LNCaP clone FGC (cell line): ENCODE data around the gene HSP90AA1.

Experiments
- DNase-seq: peaks from one replicate; pipeline ENCODE4 v3.0.0-alpha.2; 2011; ENCODE audit warnings: low read depth
- H3K4me3 ChIP-seq: 2 replicates; pipeline ENCODE4 v1.5.1; 2011; ENCODE audit warnings: mild to moderate bottlenecking, low read depth, low read length, control low read depth
- CTCF ChIP-seq: IDR thresholded peaks from 2 replicates; pipeline ENCODE4 v1.5.1; 2012; ENCODE audit warnings: mild to moderate bottlenecking; ENCODE audit not compliant: control insufficient read depth, insufficient read depth; ENCODE audit errors: extremely low read depth

The HSP90AA1 gene

GRCh38 chr14:102044566-102044965 lies 42.3 kb downstream of the HSP90AA1 start:
- H3K4me3 ChIP-seq = no peak overlapping the region
- no peak for TF ChIP-seq CTCF
- no peak for DNase-seq

GRCh38 chr14:102043251-102044025 lies 43.4 kb downstream of the HSP90AA1 start:
- TF ChIP-seq CTCF = no peak
- no peak overlapping the region for H3K4me3 ChIP-seq
- DNase-seq = no peak

- TF ChIP-seq CTCF = no peak
- DNase-seq = no peak
- H3K4me3 ChIP-seq = no peak overlapping the region
Measured at GRCh38 chr14:102042699-102043098, 44.1 kb downstream of the HSP90AA1 start.

- no peak for TF ChIP-seq CTCF
- no peak for DNase-seq
- no peak overlapping the region for H3K4me3 ChIP-seq
Measured at GRCh38 chr14:102040153-102040552, 46.7 kb downstream of the HSP90AA1 start.

- H3K4me3 ChIP-seq = no peak overlapping the region
- DNase-seq = no peak
- TF ChIP-seq CTCF = no peak
Measured at GRCh38 chr14:102039157-102039556, 47.7 kb downstream of the HSP90AA1 start.

- no peak for TF ChIP-seq CTCF
- no peak for DNase-seq
- no peak overlapping the region for H3K4me3 ChIP-seq
Measured at GRCh38 chr14:102037686-102038085, 49.2 kb downstream of the HSP90AA1 start.

GRCh38 chr14:102035914-102036313 lies 50.9 kb downstream of the HSP90AA1 start:
- H3K4me3 ChIP-seq = no peak overlapping the region
- TF ChIP-seq CTCF = no peak
- DNase-seq = no peak
